ENCODE data around the gene RIN2. TPM values are rescaled to one million over a fixed set of nuclear protein-coding genes. Genes with fewer than 3 reads are reported as not detected.

The RIN2 gene
- total and polyA plus RNA-seq, 4 donors: 3.4 to 16.6 (median 6.3) TPM

DNA sequence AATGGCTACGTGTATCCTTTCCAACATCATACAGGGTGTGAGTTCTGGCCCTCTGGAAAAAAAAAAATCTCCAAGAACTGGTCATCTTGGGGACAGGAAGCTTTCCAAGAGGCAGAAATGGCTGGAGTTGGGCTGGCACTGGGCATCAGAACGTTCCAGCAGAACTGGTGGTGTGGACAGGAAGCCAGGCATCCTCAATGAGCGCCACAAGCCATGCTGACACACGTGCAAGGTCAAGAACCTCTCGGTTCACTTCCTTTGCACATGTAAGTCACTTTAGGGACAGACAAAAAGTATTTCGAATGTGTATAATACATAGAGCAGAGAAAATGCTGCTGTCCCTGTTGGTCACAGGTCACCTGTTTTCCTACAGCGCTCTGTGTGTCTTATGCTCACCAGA is 27.4 kb upstream of the RIN2 start (continued):
- TF ChIP-seq, protein P1, sequence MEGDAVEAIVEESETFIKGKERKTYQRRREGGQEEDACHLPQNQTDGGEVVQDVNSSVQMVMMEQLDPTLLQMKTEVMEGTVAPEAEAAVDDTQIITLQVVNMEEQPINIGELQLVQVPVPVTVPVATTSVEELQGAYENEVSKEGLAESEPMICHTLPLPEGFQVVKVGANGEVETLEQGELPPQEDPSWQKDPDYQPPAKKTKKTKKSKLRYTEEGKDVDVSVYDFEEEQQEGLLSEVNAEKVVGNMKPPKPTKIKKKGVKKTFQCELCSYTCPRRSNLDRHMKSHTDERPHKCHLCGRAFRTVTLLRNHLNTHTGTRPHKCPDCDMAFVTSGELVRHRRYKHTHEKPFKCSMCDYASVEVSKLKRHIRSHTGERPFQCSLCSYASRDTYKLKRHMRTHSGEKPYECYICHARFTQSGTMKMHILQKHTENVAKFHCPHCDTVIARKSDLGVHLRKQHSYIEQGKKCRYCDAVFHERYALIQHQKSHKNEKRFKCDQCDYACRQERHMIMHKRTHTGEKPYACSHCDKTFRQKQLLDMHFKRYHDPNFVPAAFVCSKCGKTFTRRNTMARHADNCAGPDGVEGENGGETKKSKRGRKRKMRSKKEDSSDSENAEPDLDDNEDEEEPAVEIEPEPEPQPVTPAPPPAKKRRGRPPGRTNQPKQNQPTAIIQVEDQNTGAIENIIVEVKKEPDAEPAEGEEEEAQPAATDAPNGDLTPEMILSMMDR (IDR thresholded peaks at IDR 0.05; ENCODE audit: low read depth, low read length, missing input control): no peak

DNA sequence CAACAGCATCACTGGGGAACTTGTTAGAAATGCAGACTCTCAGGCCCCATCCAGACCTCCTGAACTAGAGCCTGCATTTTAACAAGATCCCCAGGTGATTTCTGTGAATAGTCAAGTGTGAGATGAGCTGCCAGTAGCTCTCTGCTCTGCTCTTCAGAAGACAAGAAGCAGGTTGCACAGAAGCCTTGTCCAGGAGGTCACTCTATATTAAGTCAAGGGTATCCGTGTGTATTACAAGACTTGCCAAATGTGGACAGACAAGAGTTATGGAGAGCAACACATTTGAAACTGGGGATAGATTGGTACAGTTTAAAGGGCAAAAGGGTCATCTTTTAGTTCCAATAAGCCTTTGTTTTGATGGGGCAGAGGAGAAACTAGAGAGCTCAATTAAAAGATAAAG is 23.2 kb upstream of the RIN2 start:
- no peak overlapping the region for H3K27ac ChIP-seq (ENCODE audit: low read depth in 1 of 2, low read length in 2 of 2)
- DNase-seq (ENCODE audit: low spot score): no peak
- peaks cover 0 to 3% (median 0%) of the 10 kb centered on the region in 4 donors for H3K27me3 ChIP-seq (ENCODE audit: control insufficient read depth in 4 of 4, insufficient read depth in 4 of 4, low read length in 3 of 4)
- H3K4me1 ChIP-seq (ENCODE audit: control insufficient read depth in 4 of 4, insufficient read depth in 4 of 4, low read length in 3 of 4): no peaks in the 10 kb centered on the region
- no peaks in the 10 kb centered on the region for H3K36me3 ChIP-seq (ENCODE audit: control insufficient read depth in 4 of 4, insufficient read depth in 3 of 4, low read depth in 1 of 4, low read length in 3 of 4)
- TF ChIP-seq FOXA1 (IDR thresholded peaks at IDR 0.05) (no peak), HNF4G (IDR thresholded peaks at IDR 0.05) (no peak), HNF4A (conservative IDR thresholded peaks at IDR 0.05) (no peak), GABPA (IDR thresholded peaks at IDR 0.05 in 1 of 2, conservative IDR thresholded peaks at IDR 0.05 in 1 of 2) (no peak), NR2F2 (IDR thresholded peaks at IDR 0.05) (no peak), RXRA (IDR thresholded peaks at IDR 0.05) (no peak), JUND (IDR thresholded peaks at IDR 0.05) (no peak), SP1 (IDR thresholded peaks at IDR 0.05) (no peak), EGR1 (IDR thresholded peaks at IDR 0.05; ENCODE audit: low read depth in 2 of 2) (no peak)
- TF ChIP-seq, protein P1 (IDR thresholded peaks at IDR 0.05; ENCODE audit: low read depth, low read length, missing input control): no peak
- TF ChIP-seq, protein P2, sequence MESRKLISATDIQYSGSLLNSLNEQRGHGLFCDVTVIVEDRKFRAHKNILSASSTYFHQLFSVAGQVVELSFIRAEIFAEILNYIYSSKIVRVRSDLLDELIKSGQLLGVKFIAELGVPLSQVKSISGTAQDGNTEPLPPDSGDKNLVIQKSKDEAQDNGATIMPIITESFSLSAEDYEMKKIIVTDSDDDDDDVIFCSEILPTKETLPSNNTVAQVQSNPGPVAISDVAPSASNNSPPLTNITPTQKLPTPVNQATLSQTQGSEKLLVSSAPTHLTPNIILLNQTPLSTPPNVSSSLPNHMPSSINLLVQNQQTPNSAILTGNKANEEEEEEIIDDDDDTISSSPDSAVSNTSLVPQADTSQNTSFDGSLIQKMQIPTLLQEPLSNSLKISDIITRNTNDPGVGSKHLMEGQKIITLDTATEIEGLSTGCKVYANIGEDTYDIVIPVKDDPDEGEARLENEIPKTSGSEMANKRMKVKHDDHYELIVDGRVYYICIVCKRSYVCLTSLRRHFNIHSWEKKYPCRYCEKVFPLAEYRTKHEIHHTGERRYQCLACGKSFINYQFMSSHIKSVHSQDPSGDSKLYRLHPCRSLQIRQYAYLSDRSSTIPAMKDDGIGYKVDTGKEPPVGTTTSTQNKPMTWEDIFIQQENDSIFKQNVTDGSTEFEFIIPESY (IDR thresholded peaks at IDR 0.05): no peak
- TF ChIP-seq, protein P3, sequence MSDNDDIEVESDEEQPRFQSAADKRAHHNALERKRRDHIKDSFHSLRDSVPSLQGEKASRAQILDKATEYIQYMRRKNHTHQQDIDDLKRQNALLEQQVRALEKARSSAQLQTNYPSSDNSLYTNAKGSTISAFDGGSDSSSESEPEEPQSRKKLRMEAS (IDR thresholded peaks at IDR 0.05): no peak
- TF ChIP-seq, protein P4, sequence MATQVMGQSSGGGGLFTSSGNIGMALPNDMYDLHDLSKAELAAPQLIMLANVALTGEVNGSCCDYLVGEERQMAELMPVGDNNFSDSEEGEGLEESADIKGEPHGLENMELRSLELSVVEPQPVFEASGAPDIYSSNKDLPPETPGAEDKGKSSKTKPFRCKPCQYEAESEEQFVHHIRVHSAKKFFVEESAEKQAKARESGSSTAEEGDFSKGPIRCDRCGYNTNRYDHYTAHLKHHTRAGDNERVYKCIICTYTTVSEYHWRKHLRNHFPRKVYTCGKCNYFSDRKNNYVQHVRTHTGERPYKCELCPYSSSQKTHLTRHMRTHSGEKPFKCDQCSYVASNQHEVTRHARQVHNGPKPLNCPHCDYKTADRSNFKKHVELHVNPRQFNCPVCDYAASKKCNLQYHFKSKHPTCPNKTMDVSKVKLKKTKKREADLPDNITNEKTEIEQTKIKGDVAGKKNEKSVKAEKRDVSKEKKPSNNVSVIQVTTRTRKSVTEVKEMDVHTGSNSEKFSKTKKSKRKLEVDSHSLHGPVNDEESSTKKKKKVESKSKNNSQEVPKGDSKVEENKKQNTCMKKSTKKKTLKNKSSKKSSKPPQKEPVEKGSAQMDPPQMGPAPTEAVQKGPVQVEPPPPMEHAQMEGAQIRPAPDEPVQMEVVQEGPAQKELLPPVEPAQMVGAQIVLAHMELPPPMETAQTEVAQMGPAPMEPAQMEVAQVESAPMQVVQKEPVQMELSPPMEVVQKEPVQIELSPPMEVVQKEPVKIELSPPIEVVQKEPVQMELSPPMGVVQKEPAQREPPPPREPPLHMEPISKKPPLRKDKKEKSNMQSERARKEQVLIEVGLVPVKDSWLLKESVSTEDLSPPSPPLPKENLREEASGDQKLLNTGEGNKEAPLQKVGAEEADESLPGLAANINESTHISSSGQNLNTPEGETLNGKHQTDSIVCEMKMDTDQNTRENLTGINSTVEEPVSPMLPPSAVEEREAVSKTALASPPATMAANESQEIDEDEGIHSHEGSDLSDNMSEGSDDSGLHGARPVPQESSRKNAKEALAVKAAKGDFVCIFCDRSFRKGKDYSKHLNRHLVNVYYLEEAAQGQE (IDR thresholded peaks at IDR 0.05): no peak
- no peaks in the 10 kb centered on the region for H3K9me3 ChIP-seq (ENCODE audit: control insufficient read depth in 4 of 4, low read length in 3 of 4)
- no peak overlapping the region for H3K9ac ChIP-seq (ENCODE audit: low read depth in 1 of 2, low read length in 2 of 2)
- H3K4me3 ChIP-seq (ENCODE audit: low read depth in 1 of 3, low read length in 3 of 3): no peak overlapping the region
- 87% methylated on average over 1 of the region's 1 CpG for WGBS

All from liver (tissue), 9 donors.